Measurements from ENCODE around the gene DAB1. TPM values are rescaled to one million over a fixed set of nuclear protein-coding genes. Genes with fewer than 3 reads are reported as not detected.

Gene DAB1
- total and polyA plus RNA-seq, 8 donors = 0.04 to 1.4 (median 0.39) TPM

DNA sequence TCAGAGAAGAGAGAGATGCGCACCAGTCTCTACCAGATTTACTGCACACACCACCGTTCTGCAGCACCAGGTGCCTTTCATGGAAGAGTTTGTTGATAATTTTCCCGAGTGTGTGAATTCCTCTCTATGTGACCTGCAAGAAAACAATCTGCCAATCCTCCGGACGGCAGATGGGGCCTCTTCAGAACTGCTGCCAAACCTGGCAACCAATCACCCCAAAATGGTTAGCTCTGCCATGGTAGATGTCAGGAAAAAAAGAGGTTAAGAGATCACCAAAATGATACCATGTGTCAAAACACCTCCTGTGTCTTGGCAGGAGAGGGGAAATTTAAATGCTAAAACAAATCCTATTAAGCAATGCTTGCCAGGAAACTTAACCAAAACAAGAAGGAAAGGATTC is 96.5 kb downstream of the DAB1 start:
- Histone ChIP-seq H3K4me1 (no peaks in the 10 kb centered on the region), H3K9me3 (no peaks in the 10 kb centered on the region), H3K4me3 (no peak overlapping the region), H3K27me3 (no peaks in the 10 kb centered on the region), H3K27ac (no peak overlapping the region), H3K36me3 (no peaks in the 10 kb centered on the region)
- TF ChIP-seq, protein P1, sequence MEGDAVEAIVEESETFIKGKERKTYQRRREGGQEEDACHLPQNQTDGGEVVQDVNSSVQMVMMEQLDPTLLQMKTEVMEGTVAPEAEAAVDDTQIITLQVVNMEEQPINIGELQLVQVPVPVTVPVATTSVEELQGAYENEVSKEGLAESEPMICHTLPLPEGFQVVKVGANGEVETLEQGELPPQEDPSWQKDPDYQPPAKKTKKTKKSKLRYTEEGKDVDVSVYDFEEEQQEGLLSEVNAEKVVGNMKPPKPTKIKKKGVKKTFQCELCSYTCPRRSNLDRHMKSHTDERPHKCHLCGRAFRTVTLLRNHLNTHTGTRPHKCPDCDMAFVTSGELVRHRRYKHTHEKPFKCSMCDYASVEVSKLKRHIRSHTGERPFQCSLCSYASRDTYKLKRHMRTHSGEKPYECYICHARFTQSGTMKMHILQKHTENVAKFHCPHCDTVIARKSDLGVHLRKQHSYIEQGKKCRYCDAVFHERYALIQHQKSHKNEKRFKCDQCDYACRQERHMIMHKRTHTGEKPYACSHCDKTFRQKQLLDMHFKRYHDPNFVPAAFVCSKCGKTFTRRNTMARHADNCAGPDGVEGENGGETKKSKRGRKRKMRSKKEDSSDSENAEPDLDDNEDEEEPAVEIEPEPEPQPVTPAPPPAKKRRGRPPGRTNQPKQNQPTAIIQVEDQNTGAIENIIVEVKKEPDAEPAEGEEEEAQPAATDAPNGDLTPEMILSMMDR (IDR thresholded peaks at IDR 0.05) = no peak
- FAIRE-seq = no peak
- intact Hi-C loops (cut with DNase I) = no loop called here
- no peak for ATAC-seq
- DNase-seq = no peak
- 76% methylated on average over 5 of the region's 5 CpGs for WGBS, 2 donors

DNA sequence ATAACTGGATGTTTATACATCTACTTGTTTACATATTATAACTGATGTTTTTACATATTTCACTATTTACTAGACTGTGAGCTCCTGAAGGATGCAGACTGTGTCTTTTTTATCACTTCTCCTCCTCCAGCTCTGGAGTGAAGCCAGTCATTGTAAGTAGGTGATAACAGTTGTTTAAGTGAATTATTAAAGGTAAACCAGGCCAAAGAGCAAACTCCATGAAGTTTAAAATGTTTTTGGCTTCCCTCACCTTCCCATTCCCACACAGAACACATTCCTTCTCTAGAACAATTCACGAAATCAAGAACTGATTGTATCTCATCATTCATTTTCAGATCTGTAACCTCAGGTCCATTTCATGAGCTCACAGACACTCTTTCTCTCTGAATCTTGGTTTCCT is 98.3 kb downstream of the DAB1 start:
- Histone ChIP-seq H3K27me3 (no peaks in the 10 kb centered on the region), H3K27ac (no peak overlapping the region), H3K36me3 (no peaks in the 10 kb centered on the region), H3K9me3 (no peaks in the 10 kb centered on the region), H3K4me3 (no peak overlapping the region), H3K4me1 (no peaks in the 10 kb centered on the region)
- DNase-seq = no peak
- TF ChIP-seq, protein P1 (IDR thresholded peaks at IDR 0.05) = no peak
- FAIRE-seq = no peak
- WGBS, 2 donors = 32 to 38% methylated on average over 1 of the region's 1 CpG
- no peak for ATAC-seq
- intact Hi-C loops (cut with DNase I) = no loop called here

DNA sequence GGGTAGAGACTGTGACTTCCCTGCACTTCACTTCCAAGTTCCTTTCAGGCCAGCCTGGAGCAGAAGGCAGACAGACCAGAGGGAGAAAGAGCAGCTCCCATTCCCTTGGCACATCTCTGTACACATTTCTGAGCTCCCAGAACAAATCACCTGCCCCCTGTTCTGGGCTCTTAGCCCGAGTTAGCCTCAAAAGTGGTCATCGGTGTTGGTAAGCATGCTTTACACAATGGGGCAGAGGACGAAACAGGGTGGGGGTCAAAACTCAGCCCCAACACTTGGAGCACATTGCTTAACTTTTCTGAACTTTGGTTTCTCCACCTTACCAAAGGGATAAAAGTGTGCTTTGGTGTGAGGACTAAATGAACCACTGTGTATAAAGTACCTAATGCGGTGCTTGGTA is 98.7 kb downstream of the DAB1 start:
- Histone ChIP-seq H3K4me3 (no peak overlapping the region), H3K9me3 (no peaks in the 10 kb centered on the region), H3K27me3 (no peaks in the 10 kb centered on the region), H3K4me1 (no peaks in the 10 kb centered on the region), H3K36me3 (no peaks in the 10 kb centered on the region), H3K27ac (no peak overlapping the region)
- TF ChIP-seq, protein P1 (IDR thresholded peaks at IDR 0.05) = no peak
- DNase-seq (no peak), ATAC-seq (no peak), FAIRE-seq (no peak)
- 46 to 64% methylated on average over 4 of the region's 4 CpGs for WGBS, 2 donors
- intact Hi-C loops (cut with DNase I) = no loop called here

DNA sequence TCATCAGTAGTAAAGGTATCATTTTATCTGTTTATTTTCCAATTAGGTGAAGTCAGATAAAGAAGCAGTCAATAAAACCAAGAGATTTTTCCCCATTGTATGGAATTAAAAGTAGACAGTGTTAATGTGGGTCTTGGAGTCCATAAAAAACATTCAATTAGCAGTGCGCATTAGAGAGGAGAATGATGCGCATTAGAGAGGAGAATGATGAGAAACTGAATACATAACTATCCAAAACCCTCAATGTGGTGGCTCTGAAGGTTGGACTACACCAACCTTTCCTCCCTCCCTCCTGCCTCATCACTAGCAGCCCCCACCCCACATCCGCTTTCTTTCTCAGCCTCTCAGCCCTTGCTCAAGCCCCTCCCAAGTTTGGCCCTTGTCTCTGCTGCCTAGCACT is 99.5 kb downstream of the DAB1 start:
- Histone ChIP-seq H3K27me3 (no peaks in the 10 kb centered on the region), H3K9me3 (no peaks in the 10 kb centered on the region), H3K4me3 (no peak overlapping the region), H3K27ac (no peak overlapping the region), H3K4me1 (no peaks in the 10 kb centered on the region), H3K36me3 (no peaks in the 10 kb centered on the region)
- intact Hi-C loops (cut with DNase I) = no loop called here
- FAIRE-seq (no peak), ATAC-seq (no peak), DNase-seq (no peak)
- WGBS, 2 donors = 89 to 96% methylated on average over 3 of the region's 3 CpGs
- TF ChIP-seq, protein P1 (IDR thresholded peaks at IDR 0.05) = no peak

DNA sequence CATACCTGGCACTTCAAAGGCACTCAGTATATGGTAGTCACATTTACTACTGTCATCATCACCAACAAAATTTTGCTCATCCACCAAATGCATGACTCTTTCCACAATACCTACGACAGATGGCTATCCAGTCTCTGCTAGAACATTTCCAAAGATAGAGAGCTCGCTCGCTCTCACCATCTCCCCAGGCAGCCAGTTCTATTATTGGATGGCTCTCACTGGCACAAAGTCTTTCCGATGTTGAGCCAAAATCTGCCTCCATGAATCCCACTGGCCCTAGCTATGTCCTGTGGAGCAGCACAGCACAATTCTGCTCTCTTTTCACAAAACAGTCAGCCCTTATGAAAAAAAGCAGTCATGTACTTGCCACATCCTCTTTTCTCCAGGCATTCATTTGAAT is 102.1 kb downstream of the DAB1 start:
- intact Hi-C loops (cut with DNase I) = no loop called here
- Histone ChIP-seq H3K4me1 (no peaks in the 10 kb centered on the region), H3K27me3 (no peaks in the 10 kb centered on the region), H3K36me3 (no peaks in the 10 kb centered on the region), H3K4me3 (no peak overlapping the region), H3K9me3 (no peaks in the 10 kb centered on the region), H3K27ac (no peak overlapping the region)
- TF ChIP-seq, protein P1 (IDR thresholded peaks at IDR 0.05) = no peak
- DNase-seq = no peak
- FAIRE-seq = no peak
- WGBS, 2 donors = 77 to 94% methylated on average over 4 of the region's 4 CpGs
- ATAC-seq = no peak

All from pancreas (tissue), 10 donors.